ENCODE data around the gene PCDHGA5. TPM values are rescaled to one million over a fixed set of nuclear protein-coding genes. Genes with fewer than 3 reads are reported as not detected.
"Not testable (repeated sequence)": the region's sequence is repeated elsewhere in the genome, so short reads cannot be mapped to it uniquely, and the experiment has no call there.

PCDHGA5 gene
- total RNA-seq, 4 donors from 2014 or later: 8.2 to 13.2 (median 12.1) TPM

DNA sequence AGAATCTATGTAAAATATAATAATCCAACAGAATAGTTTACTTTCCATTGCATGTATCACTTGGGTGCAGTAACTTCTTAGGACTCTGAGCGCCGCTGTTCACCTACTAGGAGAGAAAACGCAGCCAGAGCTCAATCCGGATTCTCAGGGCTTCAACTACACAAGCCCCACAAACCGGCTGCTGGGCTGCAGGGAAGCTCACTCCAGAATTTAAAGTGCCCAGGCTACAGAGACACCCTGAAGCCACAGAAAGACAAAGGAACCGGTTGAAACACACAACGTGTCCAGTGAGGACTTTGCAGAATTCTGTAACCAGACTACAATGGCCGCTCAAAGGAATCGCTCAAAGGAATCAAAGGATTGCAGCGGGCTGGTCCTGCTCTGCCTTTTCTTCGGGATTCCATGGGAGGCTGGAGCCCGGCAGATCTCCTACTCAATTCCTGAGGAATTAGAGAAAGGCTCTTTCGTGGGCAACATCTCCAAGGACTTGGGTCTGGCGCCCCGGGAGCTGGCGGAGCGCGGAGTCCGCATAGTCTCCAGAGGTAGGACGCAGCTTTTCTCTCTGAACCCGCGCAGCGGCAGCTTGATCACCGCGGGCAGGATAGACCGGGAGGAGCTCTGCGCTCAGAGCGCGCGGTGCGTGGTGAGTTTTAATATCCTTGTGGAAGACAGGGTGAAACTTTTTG lies 49.0 kb downstream of the PCDHGA5 start, which contains the start of gene PCDHGA10:
PCDHGA10 (plus strand) TSS at position 134 of the 686 bp plus-strand sequence; CDS start at position 323, 189 bp downstream.
- Histone ChIP-seq H3K4me1 (peaks cover 0 to 9% (median 0%) of the 10 kb centered on the region in 4 donors), H3K27ac (no peak within 1 kb of the TSS), H3K27me3 (no peaks in the 10 kb centered on the region), H3K4me3 (peak within 1 kb of the TSS in 2 of 4 donors; percentile 34 to 37), H3K36me3 (peaks cover 0 to 30% (median 0%) of the 10 kb centered on the region in 3 donors), H3K9me3 (peaks cover 5 to 100% (median 44%) of the 10 kb centered on the region in 4 donors)
- DNase-seq (ENCODE audit: low spot score in 2 of 2): peak in 1 of 2 donors; percentile 38
- WGBS, 2 donors: 14 to 20% methylated on average over 29 to 31 of the region's 31 CpGs
- TF ChIP-seq, protein P1, sequence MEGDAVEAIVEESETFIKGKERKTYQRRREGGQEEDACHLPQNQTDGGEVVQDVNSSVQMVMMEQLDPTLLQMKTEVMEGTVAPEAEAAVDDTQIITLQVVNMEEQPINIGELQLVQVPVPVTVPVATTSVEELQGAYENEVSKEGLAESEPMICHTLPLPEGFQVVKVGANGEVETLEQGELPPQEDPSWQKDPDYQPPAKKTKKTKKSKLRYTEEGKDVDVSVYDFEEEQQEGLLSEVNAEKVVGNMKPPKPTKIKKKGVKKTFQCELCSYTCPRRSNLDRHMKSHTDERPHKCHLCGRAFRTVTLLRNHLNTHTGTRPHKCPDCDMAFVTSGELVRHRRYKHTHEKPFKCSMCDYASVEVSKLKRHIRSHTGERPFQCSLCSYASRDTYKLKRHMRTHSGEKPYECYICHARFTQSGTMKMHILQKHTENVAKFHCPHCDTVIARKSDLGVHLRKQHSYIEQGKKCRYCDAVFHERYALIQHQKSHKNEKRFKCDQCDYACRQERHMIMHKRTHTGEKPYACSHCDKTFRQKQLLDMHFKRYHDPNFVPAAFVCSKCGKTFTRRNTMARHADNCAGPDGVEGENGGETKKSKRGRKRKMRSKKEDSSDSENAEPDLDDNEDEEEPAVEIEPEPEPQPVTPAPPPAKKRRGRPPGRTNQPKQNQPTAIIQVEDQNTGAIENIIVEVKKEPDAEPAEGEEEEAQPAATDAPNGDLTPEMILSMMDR (IDR thresholded peaks at IDR 0.05): peak; percentile 10 to 32 (median 15)
- no peak for TF ChIP-seq POLR2A (IDR thresholded peaks at IDR 0.05)

DNA sequence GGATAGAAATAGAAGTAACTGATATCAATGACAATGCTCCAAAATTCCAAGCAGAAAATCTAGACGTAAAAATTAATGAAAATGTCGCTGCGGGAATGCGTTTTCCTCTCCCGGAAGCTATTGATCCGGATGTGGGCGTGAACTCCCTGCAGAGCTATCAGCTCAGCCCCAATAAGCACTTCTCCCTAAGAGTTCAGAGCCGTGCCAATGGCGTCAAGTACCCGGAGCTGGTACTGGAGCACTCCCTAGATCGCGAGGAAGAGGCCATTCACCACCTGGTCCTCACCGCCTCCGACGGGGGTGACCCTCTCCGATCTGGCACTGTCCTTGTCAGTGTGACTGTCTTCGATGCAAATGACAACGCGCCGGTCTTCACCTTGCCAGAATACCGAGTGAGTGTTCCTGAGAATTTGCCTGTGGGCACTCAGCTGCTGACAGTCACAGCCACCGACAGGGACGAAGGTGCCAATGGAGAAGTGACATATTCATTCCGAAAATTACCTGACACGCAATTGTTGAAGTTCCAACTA lies 49.6 kb downstream of the PCDHGA5 start:
- H3K4me1 ChIP-seq: peaks cover 0 to 14% (median 0%) of the 10 kb centered on the region in 4 donors
- no peak for TF ChIP-seq POLR2A (IDR thresholded peaks at IDR 0.05)
- TF ChIP-seq, protein P1 (IDR thresholded peaks at IDR 0.05): no peak
- peaks cover 0 to 29% (median 0%) of the 10 kb centered on the region in 3 donors for H3K36me3 ChIP-seq
- H3K27ac ChIP-seq: no peak overlapping the region
- no peaks in the 10 kb centered on the region for H3K27me3 ChIP-seq
- no peak for DNase-seq (ENCODE audit: low spot score in 2 of 2)
- 20 to 25% methylated on average over 25 of the region's 25 CpGs for WGBS, 2 donors
- H3K9me3 ChIP-seq: peaks cover 5 to 100% (median 43%) of the 10 kb centered on the region in 4 donors
- H3K4me3 ChIP-seq: peak overlapping the region in 2 of 4 donors; percentile 34 to 37

DNA sequence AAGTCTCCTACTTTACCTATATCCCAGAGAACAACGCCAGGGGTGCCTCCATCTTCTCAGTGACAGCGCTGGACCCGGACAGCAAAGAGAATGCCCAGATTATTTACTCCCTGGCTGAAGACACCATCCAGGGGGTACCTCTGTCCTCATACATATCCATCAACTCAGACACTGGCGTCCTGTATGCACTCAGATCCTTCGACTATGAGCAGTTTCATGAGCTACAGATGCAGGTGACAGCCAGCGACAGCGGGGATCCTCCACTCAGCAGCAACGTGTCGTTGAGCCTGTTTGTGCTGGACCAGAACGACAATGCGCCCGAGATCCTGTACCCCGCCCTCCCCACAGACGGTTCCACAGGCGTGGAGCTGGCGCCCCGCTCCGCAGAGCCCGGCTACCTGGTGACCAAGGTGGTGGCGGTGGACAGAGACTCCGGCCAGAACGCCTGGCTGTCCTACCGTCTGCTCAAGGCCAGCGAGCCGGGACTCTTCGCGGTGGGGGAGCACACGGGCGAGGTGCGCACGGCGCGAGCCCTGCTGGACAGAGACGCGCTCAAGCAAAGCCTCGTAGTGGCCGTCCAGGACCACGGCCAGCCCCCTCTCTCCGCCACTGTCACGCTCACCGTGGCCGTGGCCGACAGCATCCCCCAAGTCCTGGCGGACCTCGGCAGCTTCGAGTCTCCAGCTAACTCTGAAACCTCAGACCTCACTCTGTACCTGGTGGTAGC lies 50.7 kb downstream of the PCDHGA5 start:
- DNase-seq (ENCODE audit: low spot score in 2 of 2): not testable (repeated sequence)
- WGBS, 2 donors: 26 to 40% methylated on average over 26 to 31 of the region's 46 CpGs

DNA sequence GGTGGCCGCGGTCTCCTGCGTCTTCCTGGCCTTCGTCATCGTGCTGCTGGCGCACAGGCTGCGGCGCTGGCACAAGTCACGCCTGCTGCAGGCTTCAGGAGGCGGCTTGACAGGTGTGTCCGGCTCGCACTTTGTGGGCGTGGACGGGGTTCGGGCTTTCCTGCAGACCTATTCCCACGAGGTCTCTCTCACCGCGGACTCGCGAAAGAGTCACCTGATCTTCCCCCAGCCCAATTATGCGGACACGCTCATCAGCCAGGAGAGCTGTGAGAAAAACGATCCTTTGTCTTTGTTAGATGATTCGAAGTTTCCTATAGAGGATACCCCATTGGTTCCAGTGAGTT lies 51.3 kb downstream of the PCDHGA5 start:
- 25 to 31% methylated on average over 15 to 21 of the region's 24 CpGs for WGBS, 2 donors
- H3K27me3 ChIP-seq; H3K27ac ChIP-seq; H3K4me3 ChIP-seq; DNase-seq (ENCODE audit: low spot score in 2 of 2): not testable (repeated sequence)
- H3K4me1 ChIP-seq: peaks cover 0 to 20% (median 0%) of the 10 kb centered on the region in 4 donors
- H3K36me3 ChIP-seq: peaks cover 0 to 33% (median 0%) of the 10 kb centered on the region in 3 donors
- peaks cover 0 to 100% (median 48%) of the 10 kb centered on the region in 4 donors for H3K9me3 ChIP-seq

More for the DNA sequence above, 50.7 kb downstream of the PCDHGA5 start:
- not testable (repeated sequence) for H3K4me3 ChIP-seq, H3K27ac ChIP-seq, H3K27me3 ChIP-seq
- Histone ChIP-seq H3K9me3 (peaks cover under 1 to 100% (median 46%) of the 10 kb centered on the region in 4 donors), H3K4me1 (peaks cover 0 to 20% (median 0%) of the 10 kb centered on the region in 4 donors), H3K36me3 (peaks cover 0 to 35% (median 0%) of the 10 kb centered on the region in 3 donors)

Other genes with a start within 250 kb of the PCDHGA5 start
- gene PCDHB4, start 242.3 kb upstream of the PCDHGA5 start, total RNA-seq: 10 to 100 TPM in 3 of 4 donors, 1 to 10 TPM in 1; 7.3 to 19.8 (median 14.8) TPM
- gene PCDHB5, start 229.0 kb upstream of the PCDHGA5 start, total RNA-seq: 10 to 100 TPM in 2 of 4 donors, 1 to 10 TPM in 2; 5.9 to 15.5 (median 9.6) TPM
- gene PCDHB6, start 214.1 kb upstream of the PCDHGA5 start, total RNA-seq: 1 to 10 TPM; 1.8 to 3.7 (median 2.4) TPM
- 1 to 10 TPM; 4.4 to 7.1 (median 5.5) TPM for gene PCDHB7, start 191.5 kb upstream of the PCDHGA5 start, total RNA-seq
- gene PCDHB8, start 186.4 kb upstream of the PCDHGA5 start, total RNA-seq: 1 to 10 TPM; 1.0 to 4.2 (median 3.5) TPM
- gene PCDHB16, start 181.8 kb upstream of the PCDHGA5 start, total RNA-seq: 10 to 100 TPM in 3 of 4 donors, 1 to 10 TPM in 1; 9.2 to 17.7 (median 14.6) TPM
- 1 to 10 TPM; 4.6 to 9.2 (median 7.4) TPM for gene PCDHB9, start 177.0 kb upstream of the PCDHGA5 start, total RNA-seq
- gene PCDHB10, start 171.8 kb upstream of the PCDHGA5 start, total RNA-seq: 10 to 100 TPM in 1 of 4 donors, 1 to 10 TPM in 3; 4.8 to 10.4 (median 5.6) TPM
- 1 to 10 TPM; 6.9 to 8.6 (median 7.6) TPM for gene PCDHB11, start 164.5 kb upstream of the PCDHGA5 start, total RNA-seq
- 10 to 100 TPM in 3 of 4 donors, 1 to 10 TPM in 1; 5.7 to 12.6 (median 12.2) TPM for gene PCDHB12, start 155.4 kb upstream of the PCDHGA5 start, total RNA-seq
- gene PCDHB13, start 150.2 kb upstream of the PCDHGA5 start, total RNA-seq: 1 to 10 TPM; 8.2 to 9.8 (median 9.2) TPM
- 10 to 100 TPM in 2 of 4 donors, 1 to 10 TPM in 2; 6.6 to 13.0 (median 10.3) TPM for gene PCDHB14, start 140.8 kb upstream of the PCDHGA5 start, total RNA-seq
- 1 to 10 TPM; 5.4 to 7.6 (median 6.4) TPM for gene PCDHB15, start 118.8 kb upstream of the PCDHGA5 start, total RNA-seq
- 1 to 10 TPM in 1 of 4 donors, under 1 TPM in 1, not detected in 2; 0.42 to 4.8 TPM for gene SLC25A2, start 60.1 kb upstream of the PCDHGA5 start, total RNA-seq
- gene TAF7, start 43.4 kb upstream of the PCDHGA5 start, total RNA-seq: 10 to 100 TPM; 49.5 to 80.0 (median 59.5) TPM
- 1 to 10 TPM in 3 of 4 donors, under 1 TPM in 1; 0.90 to 2.5 (median 1.8) TPM for gene PCDHGA1, start 33.6 kb upstream of the PCDHGA5 start, total RNA-seq
- gene PCDHGA2, start 25.4 kb upstream of the PCDHGA5 start, total RNA-seq: 10 to 100 TPM in 3 of 4 donors, 1 to 10 TPM in 1; 9.6 to 20.4 (median 12.7) TPM
- 10 to 100 TPM in 1 of 4 donors, 1 to 10 TPM in 3; 6.5 to 10.5 (median 8.7) TPM for gene PCDHGA3, start 20.3 kb upstream of the PCDHGA5 start, total RNA-seq
- 1 to 10 TPM; 4.3 to 8.4 (median 6.8) TPM for gene PCDHGB1, start 14.1 kb upstream of the PCDHGA5 start, total RNA-seq
- gene PCDHGA4, start 9.1 kb upstream of the PCDHGA5 start, total RNA-seq: 10 to 100 TPM in 2 of 4 donors, 1 to 10 TPM in 2; 5.1 to 13.5 (median 9.2) TPM
- 10 to 100 TPM in 2 of 4 donors, 1 to 10 TPM in 2; 9.2 to 14.0 (median 10.4) TPM for gene PCDHGB2, start 4.2 kb upstream of the PCDHGA5 start, total RNA-seq
- gene PCDHGB3, start 6.1 kb downstream of the PCDHGA5 start, total RNA-seq: 10 to 100 TPM in 2 of 4 donors, 1 to 10 TPM in 2; 7.8 to 12.4 (median 10.1) TPM
- gene PCDHGA6, start 9.7 kb downstream of the PCDHGA5 start, total RNA-seq: 10 to 100 TPM in 2 of 4 donors, 1 to 10 TPM in 2; 7.4 to 12.3 (median 10.1) TPM
- gene PCDHGA7, start 18.6 kb downstream of the PCDHGA5 start, total RNA-seq: 10 to 100 TPM in 1 of 4 donors, 1 to 10 TPM in 3; 7.6 to 12.2 (median 9.2) TPM
- gene PCDHGB4, start 23.5 kb downstream of the PCDHGA5 start, total RNA-seq: 10 to 100 TPM in 3 of 4 donors, 1 to 10 TPM in 1; 9.3 to 12.3 (median 11.1) TPM
- gene PCDHGA8, start 28.5 kb downstream of the PCDHGA5 start, total RNA-seq: 1 to 10 TPM; 5.5 to 9.3 (median 6.6) TPM
- 10 to 100 TPM in 3 of 4 donors, 1 to 10 TPM in 1; 9.9 to 22.4 (median 16.2) TPM for gene PCDHGB5, start 33.8 kb downstream of the PCDHGA5 start, total RNA-seq
- gene PCDHGA9, start 38.6 kb downstream of the PCDHGA5 start, total RNA-seq: 10 to 100 TPM in 3 of 4 donors, 1 to 10 TPM in 1; 8.4 to 13.8 (median 11.9) TPM
- gene PCDHGB6, start 43.9 kb downstream of the PCDHGA5 start, total RNA-seq: 10 to 100 TPM in 3 of 4 donors, 1 to 10 TPM in 1; 9.2 to 16.8 (median 13.9) TPM
- 10 to 100 TPM in 2 of 4 donors, 1 to 10 TPM in 2; 7.6 to 15.0 (median 10.6) TPM for gene PCDHGA10, start 48.8 kb downstream of the PCDHGA5 start, total RNA-seq
- 10 to 100 TPM; 14.6 to 19.2 (median 18.0) TPM for gene PCDHGB7, start 53.5 kb downstream of the PCDHGA5 start, total RNA-seq
- gene PCDHGA11, start 56.9 kb downstream of the PCDHGA5 start, total RNA-seq: 1 to 10 TPM; 8.3 to 9.3 (median 8.9) TPM
- gene PCDHGA12, start 66.3 kb downstream of the PCDHGA5 start, total RNA-seq: 10 to 100 TPM in 2 of 4 donors, 1 to 10 TPM in 2; 7.9 to 19.8 (median 10.1) TPM
- 10 to 100 TPM; 40.4 to 77.7 (median 56.3) TPM for gene PCDHGC3, start 111.8 kb downstream of the PCDHGA5 start, total RNA-seq
- 10 to 100 TPM in 1 of 4 donors, 1 to 10 TPM in 3; 3.3 to 11.7 (median 5.1) TPM for gene PCDHGC4, start 120.9 kb downstream of the PCDHGA5 start, total RNA-seq
- 1 to 10 TPM; 3.1 to 5.9 (median 3.8) TPM for gene PCDHGC5, start 124.9 kb downstream of the PCDHGA5 start, total RNA-seq